K562 (cell line): ENCODE data around the gene EEF1A1. TPM values are rescaled to one million over a fixed set of nuclear protein-coding genes. Genes with fewer than 3 reads are reported as not detected.

Source experiments
- CHCHD3 ChIP-seq: fragments of 250-450 bp; sonication (Bioruptor Pico); IDR thresholded peaks from 2 replicates; pipeline ENCODE4 v2.1.2; 2022; ENCODE audit warnings: mild to moderate bottlenecking
- CREBBP ChIP-seq: IDR thresholded peaks from one replicate; pipeline ENCODE4 v1.6.1; 2012; ENCODE audit warnings: low read depth, mild to moderate bottlenecking, control low read depth, inconsistent platforms, low read length
- EP400 ChIP-seq: fragments of 450-650 bp; IDR thresholded peaks from 2 replicates; pipeline ENCODE4 v1.6.1; 2017; ENCODE audit warnings: antibody characterized with exemption, mild to moderate bottlenecking, moderate library complexity
- ESRRB ChIP-seq: fragments of 250-450 bp; sonication (Bioruptor Pico); IDR thresholded peaks from 2 replicates; pipeline ENCODE4 v1.5.0; 2020; ENCODE audit warnings: mild to moderate bottlenecking, moderate library complexity, borderline replicate concordance
- FOSL1 ChIP-seq: fragments of 200-800 bp; sonication (Bioruptor generic); conservative IDR thresholded peaks from 2 replicates; pipeline ENCODE4 v1.6.1; 2016; ENCODE audit warnings: missing genetic modification characterization, missing compliant biosample characterization
- GABPB2 ChIP-seq: fragments of 250-450 bp; sonication (Bioruptor Pico); conservative IDR thresholded peaks from 2 replicates; pipeline ENCODE4 v1.5.1; 2021; ENCODE audit warnings: mild to moderate bottlenecking
- GATAD2A ChIP-seq: fragments of 450-650 bp; IDR thresholded peaks from 2 replicates; pipeline ENCODE4 v1.6.1; 2017
- GTF2A2 ChIP-seq: IDR thresholded peaks from 2 replicates; pipeline ENCODE4 v1.6.1; 2016; ENCODE audit warnings: mild to moderate bottlenecking, missing genetic modification characterization, missing compliant biosample characterization
- HDAC2 ChIP-seq: fragments of 450-650 bp; IDR thresholded peaks from 2 replicates; pipeline ENCODE4 v1.6.1; 2016; ENCODE audit warnings: mild to moderate bottlenecking
- HES1 ChIP-seq: fragments of 450-650 bp; IDR thresholded peaks from 2 replicates; pipeline ENCODE4 v1.6.1; 2016; ENCODE audit warnings: low read depth, mild to moderate bottlenecking, moderate library complexity
- KLF1 ChIP-seq: fragments of 450-650 bp; IDR thresholded peaks from 2 replicates; pipeline ENCODE4 v1.6.1; 2016; ENCODE audit warnings: missing genetic modification characterization, missing compliant biosample characterization
- MECOM ChIP-seq: fragments of 250-450 bp; sonication (Bioruptor Pico); IDR thresholded peaks from 2 replicates; pipeline ENCODE4 v1.8.0; 2022; ENCODE audit warnings: inconsistent platforms
- MLX ChIP-seq, 2 experiments: fragments of 450-650 bp in 1 of 2; sonication (generic) in 1 of 2; formaldehyde crosslinking; conservative IDR thresholded peaks; 2 replicates each; pipeline versions ENCODE4 v1.4.0 to v1.8.1; 2020 to 2022; ENCODE audit warnings: mild to moderate bottlenecking in 1 of 2, missing genetic modification reagents in 1 of 2
- NFE2 ChIP-seq: IDR thresholded peaks from 2 replicates; pipeline ENCODE4 v1.6.1; 2014; ENCODE audit warnings: antibody characterized with exemption, low read depth
- PHF20 ChIP-seq: fragments of 450-650 bp; IDR thresholded peaks from 2 replicates; pipeline ENCODE4 v1.6.1; 2018; ENCODE audit not compliant: partially characterized antibody
- SMARCA5 ChIP-seq: fragments of 450-650 bp; IDR thresholded peaks from 2 replicates; pipeline ENCODE4 v1.6.1; 2016
- ZBTB12 ChIP-seq: fragments of 250-450 bp; sonication (Bioruptor Pico); IDR thresholded peaks from 2 replicates; pipeline ENCODE4 v1.4.0; 2020
- ZNF280B ChIP-seq: fragments of 250-450 bp; sonication (Bioruptor Pico); IDR thresholded peaks from 2 replicates; pipeline ENCODE4 v1.5.1; 2021; ENCODE audit warnings: mild to moderate bottlenecking
- ZNF311 ChIP-seq: fragments of 250-450 bp; sonication (Bioruptor Pico); IDR thresholded peaks from 2 replicates; pipeline ENCODE4 v1.4.0; 2020; ENCODE audit warnings: mild to moderate bottlenecking, moderate library complexity
- ZNF449 ChIP-seq: fragments of 250-450 bp; sonication (Bioruptor Pico); IDR thresholded peaks from 2 replicates; pipeline ENCODE4 v1.8.0; 2022; ENCODE audit warnings: moderate library complexity, mild to moderate bottlenecking, inconsistent platforms
- ZNF76 ChIP-seq: fragments of 250-450 bp; sonication (Bioruptor Pico); IDR thresholded peaks from 2 replicates; pipeline ENCODE4 v1.4.0; 2020; ENCODE audit warnings: mild to moderate bottlenecking, moderate library complexity, borderline replicate concordance
- ZNF766 ChIP-seq: fragments of 200-800 bp; sonication (Bioruptor generic); conservative IDR thresholded peaks from 2 replicates; pipeline ENCODE4 v1.6.1; 2016; ENCODE audit warnings: missing genetic modification characterization, missing compliant biosample characterization
- polyA plus RNA-seq, 8 experiments: library from polyadenylated mRNA; depleted of rRNA in 4 of 8; stranded (reverse) in 5 of 8; unstranded in 3 of 8; fragments of >200 nt; fragmentation: Nextera tagmentation in 2 of 8; fragmentation: Illumina TruSeq in 1 of 8; extraction: Ambion mirVana in 2 of 8; extraction: Trizol in 1 of 8; gene quantifications; 2 replicates each; pipeline versions ENCODE4 v1.2.1 to v1.2.3, GENCODE V29; 2011 to 2014; ENCODE audit warnings: inconsistent platforms in 1 of 8, missing spikeins in 1 of 8
- total RNA-seq, 7 experiments: library from RNA; depleted of rRNA in 6 of 7; stranded (reverse); fragments of >200 nt in 6 of 7; fragmentation: Illumina TruSeq in 2 of 7; extraction: Trizol in 2 of 7; gene quantifications; 2 replicates each; pipeline versions ENCODE4 v1.2.1 to v1.2.3, GENCODE V29; 2011 to 2021; ENCODE audit warnings: low replicate concordance in 1 of 7

EEF1A1 gene
- total and polyA plus RNA-seq, 9 of the 15 experiments (the other 6 are each of a cell fraction or from before 2014, with no cell fraction given): 6,453 to 17,323 (median 11,082) TPM

- TF ChIP-seq ZNF280B (CRISPR knock-in tag): peak; percentile 62; the same call in 1 of the 2 replicates
- peak; percentile 99 for TF ChIP-seq ZNF76
- no peak for TF ChIP-seq CREBBP
- TF ChIP-seq MLX (CRISPR knock-in tag; conservative IDR thresholded peaks at IDR 0.05): 0 out of 4 replicates have a peak, but pooled peaks of 1 of the 2 experiments have one; percentile 64
- TF ChIP-seq FOSL1 (tag): peak; percentile 69
- TF ChIP-seq SMARCA5: no peak
- TF ChIP-seq HES1: no peak
- peak; percentile 95 for TF ChIP-seq GABPB2 (CRISPR knock-in tag)
- TF ChIP-seq ZNF311 (CRISPR knock-in tag): peak; percentile 99
- TF ChIP-seq EP400: peak; percentile 39; the same call in 1 of the 2 replicates
- TF ChIP-seq ZBTB12 (CRISPR knock-in tag): peak; percentile 93
- peak; percentile 96 for TF ChIP-seq KLF1
- TF ChIP-seq NFE2: no peak
- peak; percentile 99 for TF ChIP-seq GTF2A2
- peak; percentile 92 for TF ChIP-seq ESRRB (CRISPR knock-in tag)
- peak; percentile 100 for TF ChIP-seq ZNF766 (CRISPR knock-in tag)
- TF ChIP-seq CHCHD3 (CRISPR knock-in tag): 0 out of 2 replicates have a peak, but pooled peaks have one; percentile 33
- TF ChIP-seq PHF20: no peak
- TF ChIP-seq HDAC2: peak; percentile 69
- peak; percentile 78; the same call in 1 of the 2 replicates for TF ChIP-seq GATAD2A
- peak; percentile 100 for TF ChIP-seq MECOM (CRISPR knock-in tag)
- TF ChIP-seq ZNF449 (CRISPR knock-in tag): peak; percentile 99
Observed at GRCh38 chr6:73564578-73565345, 43.9 kb upstream of the EEF1A1 start (continued).
